Osteoblast (primary cell): ENCODE data around the gene ORAI2. TPM values are rescaled to one million over a fixed set of nuclear protein-coding genes. Genes with fewer than 3 reads are reported as not detected.

Experiments
- DNase-seq: peaks from one replicate; pipeline ENCODE4 v3.0.0; 2011; ENCODE audit warnings: low spot score, mixed read lengths; ENCODE audit not compliant: insufficient read length; ENCODE audit errors: missing footprints
- H2AFZ ChIP-seq: 2 replicates; pipeline ENCODE4 v1.6.0; 2011; ENCODE audit warnings: mild to moderate bottlenecking, low read length
- H3K27ac ChIP-seq: 2 replicates; pipeline ENCODE4 v1.5.1; 2011; ENCODE audit warnings: mild to moderate bottlenecking, low read depth, low read length, moderate library complexity
- H3K27me3 ChIP-seq: 2 replicates; pipeline ENCODE4 v1.6.0; 2012; ENCODE audit warnings: mild to moderate bottlenecking, control low read depth, inconsistent platforms, low read length, moderate library complexity; ENCODE audit not compliant: insufficient read depth
- H3K36me3 ChIP-seq: 2 replicates; pipeline ENCODE4 v1.5.1; 2011; ENCODE audit warnings: mild to moderate bottlenecking, low read length, control low read depth, moderate library complexity; ENCODE audit not compliant: insufficient read depth
- H3K4me1 ChIP-seq: 2 replicates; pipeline ENCODE4 v1.5.1; 2011; ENCODE audit warnings: mild to moderate bottlenecking, low read length, control low read depth, moderate library complexity; ENCODE audit not compliant: insufficient read depth
- H3K4me2 ChIP-seq: 2 replicates; pipeline ENCODE4 v1.6.0; 2011; ENCODE audit warnings: mild to moderate bottlenecking, low read length; ENCODE audit not compliant: insufficient read depth
- H3K4me3 ChIP-seq: fragments of 200-600 bp; sonication (generic); 3 replicates; pipeline ENCODE4 v1.5.1; 2012; ENCODE audit warnings: mild to moderate bottlenecking, low read length, inconsistent platforms; ENCODE audit not compliant: insufficient read depth
- H3K79me2 ChIP-seq: 2 replicates; pipeline ENCODE4 v1.6.0; 2012; ENCODE audit warnings: mild to moderate bottlenecking, low read length, control low read depth, inconsistent platforms; ENCODE audit not compliant: insufficient read depth
- H3K9me3 ChIP-seq: 2 replicates; pipeline ENCODE4 v1.5.1; 2011; ENCODE audit warnings: low read depth, low read length, control low read depth
- H4K20me1 ChIP-seq: 2 replicates; pipeline ENCODE4 v1.6.0; 2012; ENCODE audit warnings: mild to moderate bottlenecking, low read length, control low read depth; ENCODE audit not compliant: insufficient read depth
- total RNA-seq: library from RNA; depleted of rRNA; stranded (reverse); fragments of >200 nt; gene quantifications from 2 replicates; pipeline ENCODE4 v1.2.3, GENCODE V29; 2012
- TF ChIP-seq, protein P1 (sequence below): IDR thresholded peaks from 2 replicates; pipeline ENCODE4 v1.5.1; 2011; ENCODE audit warnings: mild to moderate bottlenecking, low read depth, low read length, moderate library complexity; ENCODE audit errors: extremely low read depth

ORAI2 gene
- total RNA-seq, 1 donor, result 44.2 TPM

DNA sequence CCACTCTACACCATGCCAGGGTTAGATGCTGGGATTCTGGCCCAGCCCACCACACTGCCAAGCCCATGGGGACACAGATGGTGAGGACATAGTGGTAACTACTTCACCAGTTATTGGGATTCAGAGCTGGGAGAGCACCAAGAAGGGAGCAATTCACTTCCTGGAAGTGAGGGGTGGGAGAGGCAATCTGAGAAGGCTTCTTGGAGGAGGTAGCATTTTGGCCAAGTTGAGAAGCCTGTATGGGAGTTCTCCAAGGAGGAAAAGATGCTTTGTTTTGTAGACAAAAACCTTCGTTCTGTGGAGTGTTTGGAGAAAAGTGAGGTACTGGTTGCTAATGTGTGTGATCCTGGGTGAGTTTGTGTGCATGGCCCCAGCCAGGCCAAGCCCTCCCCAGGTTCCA, 41.0 kb upstream of the ORAI2 start:
- no peaks in the 10 kb centered on the region for H3K9me3 ChIP-seq
- TF ChIP-seq, protein P1, sequence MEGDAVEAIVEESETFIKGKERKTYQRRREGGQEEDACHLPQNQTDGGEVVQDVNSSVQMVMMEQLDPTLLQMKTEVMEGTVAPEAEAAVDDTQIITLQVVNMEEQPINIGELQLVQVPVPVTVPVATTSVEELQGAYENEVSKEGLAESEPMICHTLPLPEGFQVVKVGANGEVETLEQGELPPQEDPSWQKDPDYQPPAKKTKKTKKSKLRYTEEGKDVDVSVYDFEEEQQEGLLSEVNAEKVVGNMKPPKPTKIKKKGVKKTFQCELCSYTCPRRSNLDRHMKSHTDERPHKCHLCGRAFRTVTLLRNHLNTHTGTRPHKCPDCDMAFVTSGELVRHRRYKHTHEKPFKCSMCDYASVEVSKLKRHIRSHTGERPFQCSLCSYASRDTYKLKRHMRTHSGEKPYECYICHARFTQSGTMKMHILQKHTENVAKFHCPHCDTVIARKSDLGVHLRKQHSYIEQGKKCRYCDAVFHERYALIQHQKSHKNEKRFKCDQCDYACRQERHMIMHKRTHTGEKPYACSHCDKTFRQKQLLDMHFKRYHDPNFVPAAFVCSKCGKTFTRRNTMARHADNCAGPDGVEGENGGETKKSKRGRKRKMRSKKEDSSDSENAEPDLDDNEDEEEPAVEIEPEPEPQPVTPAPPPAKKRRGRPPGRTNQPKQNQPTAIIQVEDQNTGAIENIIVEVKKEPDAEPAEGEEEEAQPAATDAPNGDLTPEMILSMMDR, result no peak
- H3K4me1 ChIP-seq, result peaks cover 13% of the 10 kb centered on the region
- no peak overlapping the region for H3K27ac ChIP-seq
- H4K20me1 ChIP-seq, result peaks cover 3% of the 10 kb centered on the region
- DNase-seq, result no peak
- peaks cover 10% of the 10 kb centered on the region for H3K36me3 ChIP-seq
- no peak overlapping the region for H2AFZ ChIP-seq
- H3K79me2 ChIP-seq, result peaks cover 11% of the 10 kb centered on the region
- H3K27me3 ChIP-seq, result no peaks in the 10 kb centered on the region
- no peak overlapping the region for H3K4me3 ChIP-seq
- no peak overlapping the region for H3K4me2 ChIP-seq

DNA sequence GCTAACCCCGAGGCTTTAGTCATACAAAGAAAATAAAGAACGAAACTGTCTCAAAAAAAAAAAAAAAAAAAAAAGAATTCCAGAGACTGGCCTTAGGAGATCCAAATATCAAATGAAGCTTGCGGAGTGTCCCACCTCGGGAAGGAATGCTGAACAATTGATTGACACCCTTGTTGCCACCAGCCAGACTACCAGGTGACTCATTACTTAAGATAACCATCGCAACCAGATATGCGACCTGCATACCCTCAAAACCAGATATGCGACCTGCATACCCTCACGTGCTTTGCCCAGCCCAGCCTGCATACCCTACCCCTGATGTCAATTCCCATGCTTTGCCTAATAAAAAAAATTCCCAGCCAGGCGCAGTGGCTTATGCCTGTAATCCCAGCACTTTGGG, 39.9 kb upstream of the ORAI2 start:
- no peak overlapping the region for H3K4me3 ChIP-seq
- H4K20me1 ChIP-seq, result peaks cover 3% of the 10 kb centered on the region
- H3K36me3 ChIP-seq, result peaks cover 11% of the 10 kb centered on the region
- no peak overlapping the region for H3K4me2 ChIP-seq
- TF ChIP-seq, protein P1, result no peak
- no peak overlapping the region for H3K27ac ChIP-seq
- peaks cover 15% of the 10 kb centered on the region for H3K4me1 ChIP-seq
- no peak overlapping the region for H2AFZ ChIP-seq
- H3K79me2 ChIP-seq, result peaks cover 18% of the 10 kb centered on the region
- no peaks in the 10 kb centered on the region for H3K27me3 ChIP-seq
- no peaks in the 10 kb centered on the region for H3K9me3 ChIP-seq
- peak; percentile 4 for DNase-seq

DNA sequence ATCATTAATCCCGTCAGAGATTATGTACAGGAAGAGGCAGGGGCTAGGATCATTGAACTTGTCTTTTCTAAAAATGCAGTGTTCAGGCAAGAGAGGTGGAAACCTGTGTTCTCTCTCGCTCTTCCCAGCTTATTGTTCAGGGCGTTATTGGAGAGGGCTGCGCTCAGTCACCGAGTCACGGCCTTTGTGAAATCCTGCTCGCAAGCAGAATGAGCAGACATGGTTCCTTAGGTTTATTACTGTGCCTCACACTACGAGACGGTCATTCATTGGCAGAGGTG, 37.8 kb upstream of the ORAI2 start:
- Histone ChIP-seq H3K4me2 (peak overlapping the region; percentile 99), H2AFZ (peak overlapping the region; percentile 91), H3K36me3 (peaks cover 30% of the 10 kb centered on the region), H3K27me3 (no peaks in the 10 kb centered on the region), H3K4me1 (peaks cover 15% of the 10 kb centered on the region), H3K9me3 (no peaks in the 10 kb centered on the region), H3K79me2 (peaks cover 21% of the 10 kb centered on the region), H3K27ac (peak overlapping the region; percentile 86), H3K4me3 (peak overlapping the region; percentile 99), H4K20me1 (peaks cover 3% of the 10 kb centered on the region)
- TF ChIP-seq, protein P1, result no peak
- DNase-seq, result peak; percentile 61

DNA sequence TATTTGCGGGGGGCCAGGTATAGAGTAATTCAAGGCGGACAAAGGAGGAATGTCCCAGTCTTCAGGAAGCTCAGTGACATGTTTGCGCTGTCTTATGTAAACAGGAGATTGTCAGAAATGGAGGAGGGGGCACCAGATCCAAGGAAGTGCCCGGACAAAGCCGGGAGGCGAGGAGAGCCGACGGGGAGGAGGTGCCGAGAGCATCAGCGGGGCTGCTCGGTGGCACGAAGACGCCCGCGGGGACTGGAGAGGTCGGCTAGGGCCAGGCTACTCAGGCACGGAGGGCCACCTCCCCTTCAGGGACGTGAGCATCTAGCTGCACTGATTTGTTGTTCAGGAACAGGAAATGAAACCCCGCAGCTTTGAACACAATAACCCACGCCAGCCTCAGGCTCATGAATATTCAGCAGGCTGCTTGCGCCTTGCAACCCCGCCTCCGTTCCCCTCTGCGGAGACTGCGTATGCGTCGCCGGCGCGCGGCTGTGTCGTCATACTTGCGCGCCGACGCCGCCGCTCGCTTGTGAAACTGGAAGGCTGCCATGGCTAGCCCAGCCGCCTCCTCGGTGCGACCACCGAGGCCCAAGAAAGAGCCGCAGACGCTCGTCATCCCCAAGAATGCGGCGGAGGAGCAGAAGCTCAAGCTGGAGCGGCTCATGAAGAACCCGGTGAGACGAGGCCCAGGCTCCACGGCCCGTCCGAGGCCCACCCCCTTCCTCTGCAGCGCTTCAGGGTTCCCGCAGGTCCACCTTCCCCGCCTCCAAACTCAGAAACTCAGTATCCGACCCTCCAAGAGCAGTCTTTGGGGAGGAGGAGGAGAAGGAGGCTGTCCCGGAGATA, 37.3 kb upstream of the ORAI2 start, which contains the start of gene PRKRIP1:
TSS of gene PRKRIP1 (plus strand) at position 491 of the 837 bp plus-strand sequence. CDS start at position 540, 49 bp downstream.
- TF ChIP-seq, protein P1, result no peak
- Histone ChIP-seq H3K79me2 (peaks cover 21% of the 10 kb centered on the region), H3K27me3 (no peaks in the 10 kb centered on the region), H3K4me3 (peak within 1 kb of the TSS; percentile 99), H4K20me1 (no peaks in the 10 kb centered on the region), H3K4me1 (peaks cover 15% of the 10 kb centered on the region), H2AFZ (peak within 1 kb of the TSS; percentile 91), H3K4me2 (peak within 1 kb of the TSS; percentile 99), H3K27ac (peak within 1 kb of the TSS; percentile 86), H3K36me3 (peaks cover 35% of the 10 kb centered on the region), H3K9me3 (no peaks in the 10 kb centered on the region)
- peak; percentile 93 for DNase-seq
